Kasumi-1 (cell line): ENCODE measurements around the gene EIF3F.

Source experiments
- DNase-seq, 2 experiments: peaks; one replicate each; lab custom pipeline; 2025; lab: John Stamatoyannopoulos, UW

EIF3F gene

GRCh38 chr11:8039530-8040260, 52.6 kb downstream of the EIF3F start:
- DNase-seq = no peak

GRCh38 chr11:8040261-8040920, 53.3 kb downstream of the EIF3F start:
- DNase-seq = no peak

- no peak for DNase-seq
Observed at GRCh38 chr11:8040921-8041285, 53.8 kb downstream of the EIF3F start.

- DNase-seq = no peak
Observed at GRCh38 chr11:8041576-8041975, 54.4 kb downstream of the EIF3F start.

- DNase-seq = no peak
Observed at GRCh38 chr11:8043756-8044155, 56.6 kb downstream of the EIF3F start.

GRCh38 chr11:8045839-8046238, 58.7 kb downstream of the EIF3F start:
- DNase-seq = no peak

- DNase-seq = no peak
Observed at GRCh38 chr11:8047382-8047781, 60.2 kb downstream of the EIF3F start.

GRCh38 chr11:8049084-8049483, 61.9 kb downstream of the EIF3F start:
- DNase-seq = no peak
